SK-N-SH (cell line): Measurements from ENCODE around the gene MAD2L2. TPM values are rescaled to one million over a fixed set of nuclear protein-coding genes. Genes with fewer than 3 reads are reported as not detected.
A peak's percentile ranks its signal among the peaks of the same experiment; 100 is the strongest.

Source experiments
- CTCF ChIA-PET: fragments of 300-600, 350-600 bp; formaldehyde crosslinking; extraction: SDS; loops from one replicate; lab custom pipeline; 2021; lab: Yijun Ruan, JAX
- POLR2A ChIA-PET: fragments of 350-600 bp; sonication (Branson Sonifier 250); formaldehyde crosslinking; extraction: SDS; loops from one replicate; lab custom pipeline; 2020; ENCODE audit warnings: antibody characterized with exemption, inconsistent platforms; lab: Yijun Ruan, JAX
- DNase-seq: peaks from one replicate; pipeline ENCODE4 v3.0.0; 2012
- H2AFZ ChIP-seq: fragments of 200-600 bp; sonication (generic); 2 replicates; pipeline ENCODE4 v1.8.1; 2016; ENCODE audit warnings: antibody characterized with exemption, mild to moderate bottlenecking, low read depth
- H3F3A ChIP-seq: fragments of 200-600 bp; sonication (generic); replicated peaks from 2 replicates; pipeline ENCODE3; 2016; ENCODE audit warnings: antibody characterized with exemption, mild to moderate bottlenecking; ENCODE audit not compliant: insufficient read depth
- H3K27ac ChIP-seq, 2 experiments: fragments of 200-500 bp in 1 of 2; fragments of 200-600 bp in 1 of 2; sonication (Bioruptor generic) in 1 of 2; sonication (generic), shearing (Covaris generic) in 1 of 2; 2 replicates each; pipeline versions ENCODE4 v1.5.1 to v1.6.1; 2014 to 2016; ENCODE audit warnings: low read depth in 2 of 2, inconsistent platforms in 1 of 2, low read length in 1 of 2, mild to moderate bottlenecking in 1 of 2, mixed read lengths in 1 of 2
- H3K27me3 ChIP-seq: fragments of 200-600 bp; sonication (generic), shearing (Covaris generic); 2 replicates; pipeline ENCODE4 v1.6.1; 2016; ENCODE audit warnings: mixed run types; ENCODE audit not compliant: insufficient read depth
- H3K36me3 ChIP-seq, 2 experiments: fragments of 200-500 bp in 1 of 2; fragments of 200-600 bp in 1 of 2; sonication (Bioruptor generic) in 1 of 2; sonication (generic) in 1 of 2; replicated peaks in 1 of 2; 2 replicates each; pipeline versions ENCODE3 to v1.5.1; 2014 to 2016; ENCODE audit warnings: low read length in 1 of 2, mild to moderate bottlenecking in 1 of 2; ENCODE audit not compliant: insufficient read depth in 2 of 2, control insufficient read depth in 1 of 2
- H3K4me1 ChIP-seq, 2 experiments: fragments of 200-500 bp in 1 of 2; fragments of 200-600 bp in 1 of 2; sonication (Bioruptor generic) in 1 of 2; sonication (generic), shearing (Covaris generic) in 1 of 2; 2 replicates each; pipeline versions ENCODE4 v1.5.1 to v1.6.1; 2014 to 2016; ENCODE audit warnings: low read depth in 1 of 2, low read length in 1 of 2, mixed run types in 1 of 2; ENCODE audit not compliant: insufficient read depth in 2 of 2, control insufficient read depth in 1 of 2
- H3K4me2 ChIP-seq: fragments of 200-600 bp; sonication (generic), shearing (Covaris generic); 2 replicates; pipeline ENCODE4 v1.6.1; 2017; ENCODE audit warnings: mixed run types
- H3K4me3 ChIP-seq, 2 experiments: fragments of 200-500 bp in 1 of 2; fragments of 200-600 bp in 1 of 2; sonication (Bioruptor generic) in 1 of 2; sonication (generic), shearing (Covaris generic) in 1 of 2; 2 replicates each; pipeline versions ENCODE4 v1.5.1 to v1.8.1; 2014 to 2016; ENCODE audit warnings: low read depth in 2 of 2, inconsistent platforms in 1 of 2, low read length in 1 of 2, mild to moderate bottlenecking in 1 of 2, mixed read lengths in 1 of 2, moderate library complexity in 1 of 2
- H3K79me2 ChIP-seq: fragments of 200-600 bp; sonication (generic); 2 replicates; pipeline ENCODE4 v1.8.1; 2017; ENCODE audit warnings: mild to moderate bottlenecking; ENCODE audit not compliant: insufficient read depth
- H3K9ac ChIP-seq: fragments of 200-600 bp; sonication (generic); 2 replicates; pipeline ENCODE4 v1.6.1; 2017; ENCODE audit warnings: mixed run types
- H3K9me2 ChIP-seq: fragments of 200-600 bp; sonication (generic); 2 replicates; pipeline ENCODE4 v1.6.1; 2017; ENCODE audit warnings: mixed run types
- H3K9me3 ChIP-seq: fragments of 200-600 bp; sonication (generic); 2 replicates; pipeline ENCODE4 v1.6.1; 2017; ENCODE audit warnings: mixed run types, mild to moderate bottlenecking, moderate library complexity
- H4K20me1 ChIP-seq: fragments of 200-600 bp; sonication (generic); 2 replicates; pipeline ENCODE4 v1.6.1; 2017; ENCODE audit warnings: mild to moderate bottlenecking, mixed run types; ENCODE audit not compliant: insufficient read depth
- ELF1 ChIP-seq: IDR thresholded peaks from 2 replicates; pipeline ENCODE4 v1.4.0; 2012
- EZH2phosphoT487 ChIP-seq: fragments of 200-600 bp; sonication (generic); IDR thresholded peaks from 2 replicates; pipeline ENCODE4 v1.6.1; 2017; ENCODE audit warnings: low read depth, mixed run types, mild to moderate bottlenecking, antibody characterized with exemption, moderate library complexity, borderline replicate concordance
- JUND ChIP-seq: IDR thresholded peaks from 2 replicates; pipeline ENCODE4 v1.4.0; 2012
- MAX ChIP-seq: IDR thresholded peaks from 2 replicates; pipeline ENCODE4 v1.4.0; 2012; ENCODE audit warnings: low read depth
- MEF2A ChIP-seq: IDR thresholded peaks from 2 replicates; pipeline ENCODE4 v1.4.0; 2012; ENCODE audit warnings: low read depth, borderline replicate concordance
- MXI1 ChIP-seq: IDR thresholded peaks from 2 replicates; pipeline ENCODE4 v1.6.1; 2012; ENCODE audit warnings: mild to moderate bottlenecking, low read depth, low read length, improper control_type of control experiment
- NFIC ChIP-seq: IDR thresholded peaks from 2 replicates; pipeline ENCODE4 v1.4.0; 2012; ENCODE audit warnings: borderline replicate concordance
- NRF1 ChIP-seq: IDR thresholded peaks from 2 replicates; pipeline ENCODE4 v1.6.1; 2012; ENCODE audit warnings: low read depth, mild to moderate bottlenecking, low read length
- RCOR1 ChIP-seq: fragments of 150-350 bp; IDR thresholded peaks from 2 replicates; pipeline ENCODE4 v1.6.1; 2017; ENCODE audit warnings: antibody characterized with exemption, low read length
- RFX5 ChIP-seq: IDR thresholded peaks from 2 replicates; pipeline ENCODE4 v1.6.1; 2012; ENCODE audit warnings: mild to moderate bottlenecking, improper control_type of control experiment, low read length
- SMC3 ChIP-seq: IDR thresholded peaks from 2 replicates; pipeline ENCODE4 v1.6.1; 2012; ENCODE audit warnings: low read depth, low read length, improper control_type of control experiment
- TAF1 ChIP-seq: IDR thresholded peaks from 2 replicates; pipeline ENCODE4 v1.6.1; 2012; ENCODE audit warnings: low read depth, mild to moderate bottlenecking, low read length, moderate library complexity, borderline replicate concordance
- TCF12 ChIP-seq: IDR thresholded peaks from 2 replicates; pipeline ENCODE4 v1.4.0; 2012
- ZBTB33 ChIP-seq: IDR thresholded peaks from 2 replicates; pipeline ENCODE4 v1.4.0; 2012; ENCODE audit warnings: low read depth, borderline replicate concordance
- WGBS: methylation state at CpG from one replicate; pipeline ENCODE4 v1.1.6; 2017; ENCODE audit warnings: low lambda C conversion rate; 5-methylcytosine and 5-hydroxymethylcytosine counted together
- polyA plus RNA-seq, 3 experiments: library from polyadenylated mRNA; depleted of rRNA; stranded (reverse); fragments of >200 nt; gene quantifications; 2 replicates each; pipeline ENCODE4 v1.2.3, GENCODE V29; 2012

MAD2L2 gene
- polyA plus RNA-seq, 1 of the 3 experiments (the other 2 are of a cell fraction): 94.0 TPM

GRCh38 chr1:11720525-11720924, 39.6 kb upstream of the MAD2L2 start:
- no peaks in the 10 kb centered on the region for H3K36me3 ChIP-seq
- no peak for TF ChIP-seq MXI1
- TF ChIP-seq MAX: no peak
- TF ChIP-seq ZBTB33: no peak
- no peak for TF ChIP-seq RCOR1
- TF ChIP-seq MEF2A: no peak
- TF ChIP-seq NRF1: no peak
- TF ChIP-seq ELF1: no peak
- TF ChIP-seq, all 33 proteins: peak for 0
- Histone ChIP-seq H3K9me3 (no peaks in the 10 kb centered on the region), H3K9ac (no peak overlapping the region), H2AFZ (no peak overlapping the region), H4K20me1 (no peaks in the 10 kb centered on the region), H3K27ac (no peak overlapping the region), H3K4me3 (no peak overlapping the region), H3K4me1 (peaks cover 0 to 4% of the 10 kb centered on the region in 2 experiments; a peak in 1 of 4 replicates), H3K27me3 (no peaks in the 10 kb centered on the region; the same call in 1 of the 2 replicates), H3F3A (no peaks in the 10 kb centered on the region), H3K4me2 (no peak overlapping the region), H3K79me2 (no peaks in the 10 kb centered on the region), H3K9me2 (no peaks in the 10 kb centered on the region)
- 32% methylated on average over 4 of the region's 4 CpGs for WGBS
- no peak for DNase-seq
- ChIA-PET CTCF (interaction anchor here (1.3 to 8.6 kb wide), 16 partner anchors 10 to 683 kb away, joined by 3 to 205 read pairs (median 10); partner anchors contain the start of genes AGTRAP, FBXO2, FBXO44 and FBXO6), POLR2A (interaction anchor here (1.4 kb wide), 1 partner anchor 56 kb away, joined by 5 read pairs; the partner anchor contains the start of gene FBXO6)

GRCh38 chr1:11720033-11720376, 39.1 kb upstream of the MAD2L2 start:
- TF ChIP-seq MXI1: no peak
- no peak for TF ChIP-seq RFX5
- no peak for TF ChIP-seq SMC3
- no peak for TF ChIP-seq TAF1
- no peak for TF ChIP-seq ELF1
- no peak for TF ChIP-seq TCF12
- TF ChIP-seq MEF2A: no peak
- TF ChIP-seq JUND: no peak
- TF ChIP-seq ZBTB33: no peak
- TF ChIP-seq EZH2phosphoT487: no peak
- no peak for TF ChIP-seq NFIC
- H4K20me1 ChIP-seq: no peaks in the 10 kb centered on the region
- no peaks in the 10 kb centered on the region for H3K36me3 ChIP-seq
- H3F3A ChIP-seq: no peaks in the 10 kb centered on the region
- H3K4me3 ChIP-seq: peak overlapping the region in 1 of 2 experiments; percentile 36; a peak in 1 of 4 replicates
- ChIA-PET CTCF (interaction anchor here (0.6 to 8.6 kb wide), 43 partner anchors 9 to 682 kb away, joined by 3 to 205 read pairs (median 5); partner anchors contain the start of genes AGTRAP, CLCN6, DISP3 and FBXO2), POLR2A (interaction anchor here (1.0 to 1.4 kb wide), 2 partner anchors 56 to 70 kb away, joined by 5 read pairs; partner anchors contain the start of gene FBXO6)
- H3K9ac ChIP-seq: no peak overlapping the region
- H3K79me2 ChIP-seq: no peaks in the 10 kb centered on the region
- peak overlapping the region; percentile 83; the same call in 1 of the 2 replicates for H3K4me2 ChIP-seq
- DNase-seq: no peak
- H2AFZ ChIP-seq: 0 out of 2 replicates have a peak overlapping the region, but pooled peaks have one; percentile 53
- no peaks in the 10 kb centered on the region; the same call in 1 of the 2 replicates for H3K27me3 ChIP-seq
- H3K9me2 ChIP-seq: no peaks in the 10 kb centered on the region
- 39% methylated on average over 11 of the region's 12 CpGs for WGBS
- no peak overlapping the region for H3K27ac ChIP-seq
- H3K9me3 ChIP-seq: no peaks in the 10 kb centered on the region
- peaks cover 0 to 4% of the 10 kb centered on the region in 2 experiments; a peak in 1 of 4 replicates for H3K4me1 ChIP-seq
